KMS-11 (cell line): ENCODE measurements around the gene MAP2K5.

Source experiments
- H2AFZ ChIP-seq: fragments of 200-600 bp; sonication (generic); 2 replicates; pipeline ENCODE4 v1.6.1; 2016; ENCODE audit warnings: antibody characterized with exemption, mixed run types, low read depth
- H3K27ac ChIP-seq: fragments of 200-600 bp; sonication (generic); 2 replicates; pipeline ENCODE4 v1.6.1; 2016; ENCODE audit warnings: mild to moderate bottlenecking, mixed run types
- H3K27me3 ChIP-seq: fragments of 200-600 bp; sonication (generic); 2 replicates; pipeline ENCODE4 v1.6.1; 2017; ENCODE audit warnings: mild to moderate bottlenecking, low read depth, mixed run types, moderate library complexity; ENCODE audit not compliant: insufficient read depth
- H3K36me3 ChIP-seq: fragments of 200-600 bp; sonication (generic); 2 replicates; pipeline ENCODE4 v1.6.1; 2017; ENCODE audit warnings: mild to moderate bottlenecking, mixed run types; ENCODE audit not compliant: insufficient read depth
- H3K4me1 ChIP-seq: fragments of 200-600 bp; sonication (generic); 2 replicates; pipeline ENCODE4 v1.6.1; 2016; ENCODE audit warnings: mild to moderate bottlenecking, low read depth, mixed run types; ENCODE audit not compliant: poor library complexity, severe bottlenecking
- H3K4me2 ChIP-seq: fragments of 200-600 bp; sonication (generic); 2 replicates; pipeline ENCODE4 v1.7.0; 2016; ENCODE audit warnings: mild to moderate bottlenecking, mixed run types
- H3K4me3 ChIP-seq: fragments of 200-600 bp; sonication (generic); IDR thresholded peaks from 2 replicates; pipeline ENCODE4 v1.6.1; 2017; ENCODE audit warnings: low read depth, low read length, mixed read lengths; ENCODE audit not compliant: insufficient read depth
- H3K79me2 ChIP-seq: fragments of 200-600 bp; sonication (generic); 2 replicates; pipeline ENCODE4 v1.6.1; 2016; ENCODE audit warnings: low read depth, mixed run types; ENCODE audit not compliant: insufficient read depth
- H3K9ac ChIP-seq: fragments of 200-600 bp; sonication (generic); 2 replicates; pipeline ENCODE4 v1.6.1; 2016; ENCODE audit warnings: mild to moderate bottlenecking, mixed run types
- H4K20me1 ChIP-seq: fragments of 200-600 bp; sonication (generic); 2 replicates; pipeline ENCODE4 v1.6.1; 2016; ENCODE audit warnings: mild to moderate bottlenecking, mixed run types; ENCODE audit not compliant: insufficient read depth
- CTCF ChIP-seq: fragments of 200-600 bp; sonication (generic); conservative IDR thresholded peaks from 2 replicates; pipeline ENCODE4 v1.6.1; 2017; ENCODE audit warnings: low read depth, mild to moderate bottlenecking, antibody characterized with exemption, low read length, moderate library complexity, mixed read lengths

The MAP2K5 gene

DNA sequence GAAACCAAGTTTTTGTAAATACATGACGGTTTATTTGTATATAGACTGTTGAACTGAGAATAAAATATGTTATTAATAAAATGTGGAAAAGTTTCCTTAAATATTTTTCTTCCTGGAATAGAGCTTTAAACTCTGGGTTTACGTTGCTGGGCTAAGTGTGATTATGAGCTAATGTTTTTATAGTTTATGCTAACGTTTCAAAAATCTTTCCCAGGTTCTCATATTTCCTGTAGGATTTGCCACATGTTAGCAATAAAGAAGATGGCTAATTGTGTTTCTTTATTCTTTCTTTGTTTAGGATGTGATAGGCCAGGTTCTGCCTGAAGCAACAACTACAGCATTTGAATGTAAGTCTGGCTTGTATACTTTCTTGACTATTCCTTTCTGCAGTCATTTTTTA, 7.2 kb downstream of the MAP2K5 start:
- no peaks in the 10 kb centered on the region for H4K20me1 ChIP-seq
- H3K4me1 ChIP-seq = no peaks in the 10 kb centered on the region
- no peak for TF ChIP-seq CTCF
- H2AFZ ChIP-seq = no peak overlapping the region
- H3K9ac ChIP-seq = no peak overlapping the region
- no peak overlapping the region for H3K27ac ChIP-seq
- no peaks in the 10 kb centered on the region for H3K36me3 ChIP-seq
- H3K4me3 ChIP-seq = no peak overlapping the region
- no peak overlapping the region for H3K4me2 ChIP-seq
- no peaks in the 10 kb centered on the region for H3K79me2 ChIP-seq
- H3K27me3 ChIP-seq = no peaks in the 10 kb centered on the region

DNA sequence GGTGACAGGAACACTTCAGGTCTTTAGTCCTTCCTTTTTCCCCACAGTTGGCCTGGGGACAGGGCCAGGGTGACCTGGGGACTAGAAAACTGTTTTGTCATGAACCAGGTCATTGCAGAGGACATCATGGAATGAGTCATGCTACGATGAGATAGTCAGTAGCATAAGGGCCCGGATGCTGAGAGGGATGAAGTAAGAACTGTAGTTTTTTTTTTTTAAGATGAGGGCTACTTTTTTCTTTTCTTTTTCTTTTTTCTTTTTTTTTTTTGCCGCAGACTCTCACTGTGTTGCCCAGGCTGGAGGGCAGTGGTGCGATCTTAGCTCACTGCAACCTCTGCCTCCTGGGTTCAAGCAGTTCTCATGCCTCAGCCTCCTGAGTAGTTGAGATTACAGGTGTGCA, 8.0 kb downstream of the MAP2K5 start:
- H3K27ac ChIP-seq = no peak overlapping the region
- no peak overlapping the region for H2AFZ ChIP-seq
- no peak overlapping the region for H3K4me3 ChIP-seq
- no peaks in the 10 kb centered on the region for H4K20me1 ChIP-seq
- no peak overlapping the region for H3K9ac ChIP-seq
- no peaks in the 10 kb centered on the region for H3K36me3 ChIP-seq
- no peaks in the 10 kb centered on the region for H3K79me2 ChIP-seq
- no peaks in the 10 kb centered on the region for H3K4me1 ChIP-seq
- H3K4me2 ChIP-seq = no peak overlapping the region
- no peaks in the 10 kb centered on the region for H3K27me3 ChIP-seq
- no peak for TF ChIP-seq CTCF

DNA sequence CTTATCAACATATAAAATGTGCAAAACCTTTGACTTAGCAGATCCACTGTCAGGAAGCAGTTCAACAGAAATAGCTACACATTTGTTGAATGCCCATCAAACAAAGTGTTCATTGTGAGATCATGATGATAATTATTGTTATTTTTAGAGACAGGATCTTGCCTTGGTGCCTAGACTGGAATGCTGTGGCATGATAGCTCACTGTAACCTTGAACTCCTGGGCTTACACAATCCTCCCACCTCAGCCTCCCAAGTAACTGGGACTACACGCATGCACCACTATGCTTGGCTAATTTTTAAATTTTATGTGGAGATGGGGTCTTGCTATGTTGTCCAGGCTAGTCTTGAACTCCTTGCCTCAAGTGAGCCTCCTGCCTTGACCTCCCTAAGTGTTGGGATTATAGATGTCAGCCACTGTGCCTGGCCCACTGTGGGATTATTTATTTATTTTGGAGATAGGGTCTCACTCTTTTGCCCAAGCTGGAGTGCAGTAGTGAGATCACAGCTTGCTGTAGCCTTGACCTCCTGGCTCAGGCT, 8.8 kb downstream of the MAP2K5 start:
- Histone ChIP-seq H3K4me3 (no peak overlapping the region), H3K9ac (no peak overlapping the region), H3K4me2 (no peak overlapping the region), H3K4me1 (no peaks in the 10 kb centered on the region), H3K36me3 (no peaks in the 10 kb centered on the region), H3K27ac (no peak overlapping the region), H3K79me2 (no peaks in the 10 kb centered on the region), H2AFZ (no peak overlapping the region), H3K27me3 (no peaks in the 10 kb centered on the region), H4K20me1 (no peaks in the 10 kb centered on the region)
- TF ChIP-seq CTCF = no peak

GRCh38 chr15:67554580-67554979, 12.1 kb downstream of the MAP2K5 start:
- Histone ChIP-seq H3K27me3 (no peaks in the 10 kb centered on the region), H3K4me2 (no peak overlapping the region), H2AFZ (no peak overlapping the region), H3K36me3 (no peaks in the 10 kb centered on the region), H3K4me1 (no peaks in the 10 kb centered on the region), H4K20me1 (no peaks in the 10 kb centered on the region), H3K27ac (no peak overlapping the region), H3K4me3 (no peak overlapping the region), H3K9ac (no peak overlapping the region), H3K79me2 (no peaks in the 10 kb centered on the region)
- no peak for TF ChIP-seq CTCF
